Tibial artery (tissue), 4 donors: ENCODE measurements around the gene BNIP5.
A peak's percentile ranks its signal among the peaks of the same experiment; 100 is the strongest.

ENCODE experiments used
- DNase-seq, 2 donors: peaks; one replicate each; pipeline ENCODE4 v3.0.0-alpha.2; 2019
- H3K27ac ChIP-seq, 2 donors: fragments of 200-600 bp; sonication (generic) in 1 of 2; 1 replicate in 1 of 2; 2 replicates in 1 of 2; pipeline ENCODE4 v1.5.1; 2018 to 2019; ENCODE audit warnings: mild to moderate bottlenecking in 1 of 2
- H3K27me3 ChIP-seq, 2 donors: fragments of 200-600 bp; sonication (generic) in 1 of 2; one replicate each; pipeline versions ENCODE4 v1.5.1 to v1.6.0; 2016 to 2019
- H3K36me3 ChIP-seq, 3 donors: fragments of 200-600 bp; sonication (generic) in 2 of 3; one replicate each; pipeline ENCODE4 v1.5.1; 2016 to 2019; ENCODE audit warnings: mild to moderate bottlenecking in 2 of 3
- H3K4me1 ChIP-seq, 4 donors: fragments of 200-600 bp; sonication (generic) in 2 of 4; 1 replicate in 3 of 4; 2 replicates in 1 of 4; pipeline ENCODE4 v1.5.1; 2016 to 2019
- H3K4me3 ChIP-seq, 2 donors: fragments of 200-600 bp; sonication (generic) in 1 of 2; 1 replicate in 1 of 2; 2 replicates in 1 of 2; pipeline ENCODE4 v1.5.1; 2018 to 2019; ENCODE audit warnings: mild to moderate bottlenecking in 2 of 2
- H3K9me3 ChIP-seq, 3 donors: fragments of 200-600 bp; sonication (generic) in 1 of 3; one replicate each; pipeline ENCODE4 v1.5.1; 2016 to 2019
- CTCF ChIP-seq, 2 experiments: fragments of 200-600 bp in 1 of 2; fragments of 450-650 bp in 1 of 2; IDR thresholded peaks; one replicate each; pipeline ENCODE4 v1.5.1; 2017 to 2019; ENCODE audit warnings: antibody characterized with exemption in 2 of 2, mild to moderate bottlenecking in 1 of 2, moderate library complexity in 1 of 2
- intact Hi-C: fragments of 100-400 bp; cut with DNase I; formaldehyde crosslinking; loops from one replicate; pipeline ENCODE4 v1.15.0; 2023; ENCODE audit warnings: low total_unique reads

The BNIP5 gene

GRCh38 chr6:36372088-36372487, 35.4 kb upstream of the BNIP5 start:
- Histone ChIP-seq H3K27me3 (no peaks in the 10 kb centered on the region), H3K36me3 (no peaks in the 10 kb centered on the region), H3K27ac (no peak overlapping the region), H3K4me3 (no peak overlapping the region), H3K4me1 (peaks cover 0 to 2% (median 0%) of the 10 kb centered on the region in 4 donors), H3K9me3 (no peaks in the 10 kb centered on the region)
- peak in 1 of 2 donors; percentile 54 for DNase-seq
- TF ChIP-seq CTCF (IDR thresholded peaks at IDR 0.05) = no peak
- intact Hi-C loops = no loop called here

GRCh38 chr6:36371211-36371610, 34.5 kb upstream of the BNIP5 start:
- intact Hi-C loops = no loop called here
- DNase-seq = peak in 1 of 2 donors; percentile 54
- TF ChIP-seq CTCF (IDR thresholded peaks at IDR 0.05) = no peak

GRCh38 chr6:36370638-36371037, 34.0 kb upstream of the BNIP5 start:
- intact Hi-C loops = no loop called here
- Histone ChIP-seq H3K36me3 (no peaks in the 10 kb centered on the region), H3K4me1 (no peaks in the 10 kb centered on the region), H3K27ac (no peak overlapping the region), H3K4me3 (no peak overlapping the region), H3K27me3 (no peaks in the 10 kb centered on the region), H3K9me3 (no peaks in the 10 kb centered on the region)
- no peak for TF ChIP-seq CTCF (IDR thresholded peaks at IDR 0.05)
- no peak for DNase-seq

More at GRCh38 chr6:36371211-36371610, 34.5 kb upstream of the BNIP5 start:
- H3K4me3 ChIP-seq = no peak overlapping the region
- no peaks in the 10 kb centered on the region for H3K4me1 ChIP-seq
- no peaks in the 10 kb centered on the region for H3K36me3 ChIP-seq
- H3K27me3 ChIP-seq = no peaks in the 10 kb centered on the region
- H3K27ac ChIP-seq = no peak overlapping the region
- no peaks in the 10 kb centered on the region for H3K9me3 ChIP-seq

GRCh38 chr6:36368921-36369865, 32.5 kb upstream of the BNIP5 start:
- no peak for TF ChIP-seq CTCF (IDR thresholded peaks at IDR 0.05)
- no peaks in the 10 kb centered on the region for H3K27me3 ChIP-seq
- DNase-seq = peak in 1 of 2 donors; percentile 23
- H3K9me3 ChIP-seq = no peaks in the 10 kb centered on the region
- intact Hi-C loops = no loop called here
- H3K4me1 ChIP-seq = no peaks in the 10 kb centered on the region
- no peak overlapping the region for H3K4me3 ChIP-seq
- H3K27ac ChIP-seq = no peak overlapping the region
- H3K36me3 ChIP-seq = no peaks in the 10 kb centered on the region

GRCh38 chr6:36368421-36368820, 31.7 kb upstream of the BNIP5 start:
- no peak for TF ChIP-seq CTCF (IDR thresholded peaks at IDR 0.05)
- Histone ChIP-seq H3K27ac (no peak overlapping the region), H3K9me3 (no peaks in the 10 kb centered on the region), H3K4me1 (no peaks in the 10 kb centered on the region), H3K4me3 (no peak overlapping the region), H3K36me3 (no peaks in the 10 kb centered on the region), H3K27me3 (no peaks in the 10 kb centered on the region)
- DNase-seq = no peak
- intact Hi-C loops = no loop called here
